HFF-Myc (cell line): ENCODE data around the gene C2CD5.

Source experiments
- DNase-seq: peaks from one replicate; pipeline ENCODE4 v3.0.0-alpha.2; 2011; ENCODE audit warnings: low read depth; ENCODE audit errors: extremely low read depth
- H3K4me3 ChIP-seq: replicated peaks from 2 replicates; pipeline ENCODE4 v1.5.1; 2011; ENCODE audit warnings: low read depth, mild to moderate bottlenecking, control low read depth, low read length
- CTCF ChIP-seq: IDR thresholded peaks from 2 replicates; pipeline ENCODE4 v1.5.1; 2012; ENCODE audit warnings: mild to moderate bottlenecking, low read depth, low read length, control low read depth; ENCODE audit errors: missing control alignments

The C2CD5 gene

GRCh38 chr12:22527999-22528398, 16.3 kb downstream of the C2CD5 start:
- no peak for TF ChIP-seq CTCF
- DNase-seq = no peak

GRCh38 chr12:22526836-22527235, 17.5 kb downstream of the C2CD5 start:
- H3K4me3 ChIP-seq = no peak overlapping the region
- no peak for DNase-seq
- no peak for TF ChIP-seq CTCF

More at GRCh38 chr12:22527999-22528398, 16.3 kb downstream of the C2CD5 start:
- H3K4me3 ChIP-seq = no peak overlapping the region

GRCh38 chr12:22525426-22525825, 18.9 kb downstream of the C2CD5 start:
- TF ChIP-seq CTCF = no peak

GRCh38 chr12:22518998-22519397, 25.3 kb downstream of the C2CD5 start:
- H3K4me3 ChIP-seq = no peak overlapping the region
- TF ChIP-seq CTCF = no peak
- DNase-seq = no peak

More at GRCh38 chr12:22525426-22525825, 18.9 kb downstream of the C2CD5 start:
- no peak for DNase-seq
- no peak overlapping the region for H3K4me3 ChIP-seq

- no peak overlapping the region for H3K4me3 ChIP-seq
- TF ChIP-seq CTCF = no peak
- DNase-seq = no peak
Observed at GRCh38 chr12:22518060-22518719, 26.2 kb downstream of the C2CD5 start.

- H3K4me3 ChIP-seq = no peak overlapping the region
- TF ChIP-seq CTCF = no peak
- DNase-seq = no peak
Observed at GRCh38 chr12:22514875-22515274, 29.5 kb downstream of the C2CD5 start.

GRCh38 chr12:22505826-22506225, 38.5 kb downstream of the C2CD5 start:
- H3K4me3 ChIP-seq = no peak overlapping the region
- no peak for TF ChIP-seq CTCF
- DNase-seq = no peak
